GM21390 (cell line): ENCODE results near the gene SCUBE2.
"Not testable (repeated sequence)": the region's sequence is repeated elsewhere in the genome, so short reads cannot be mapped to it uniquely, and the experiment has no call there.

ENCODE experiments used
- ATAC-seq: cut with Tn5 transposase; IDR thresholded peaks from one replicate; pipeline ENCODE4 v1.9.1; 2021; ENCODE audit not compliant: unreplicated experiment

The SCUBE2 gene

DNA sequence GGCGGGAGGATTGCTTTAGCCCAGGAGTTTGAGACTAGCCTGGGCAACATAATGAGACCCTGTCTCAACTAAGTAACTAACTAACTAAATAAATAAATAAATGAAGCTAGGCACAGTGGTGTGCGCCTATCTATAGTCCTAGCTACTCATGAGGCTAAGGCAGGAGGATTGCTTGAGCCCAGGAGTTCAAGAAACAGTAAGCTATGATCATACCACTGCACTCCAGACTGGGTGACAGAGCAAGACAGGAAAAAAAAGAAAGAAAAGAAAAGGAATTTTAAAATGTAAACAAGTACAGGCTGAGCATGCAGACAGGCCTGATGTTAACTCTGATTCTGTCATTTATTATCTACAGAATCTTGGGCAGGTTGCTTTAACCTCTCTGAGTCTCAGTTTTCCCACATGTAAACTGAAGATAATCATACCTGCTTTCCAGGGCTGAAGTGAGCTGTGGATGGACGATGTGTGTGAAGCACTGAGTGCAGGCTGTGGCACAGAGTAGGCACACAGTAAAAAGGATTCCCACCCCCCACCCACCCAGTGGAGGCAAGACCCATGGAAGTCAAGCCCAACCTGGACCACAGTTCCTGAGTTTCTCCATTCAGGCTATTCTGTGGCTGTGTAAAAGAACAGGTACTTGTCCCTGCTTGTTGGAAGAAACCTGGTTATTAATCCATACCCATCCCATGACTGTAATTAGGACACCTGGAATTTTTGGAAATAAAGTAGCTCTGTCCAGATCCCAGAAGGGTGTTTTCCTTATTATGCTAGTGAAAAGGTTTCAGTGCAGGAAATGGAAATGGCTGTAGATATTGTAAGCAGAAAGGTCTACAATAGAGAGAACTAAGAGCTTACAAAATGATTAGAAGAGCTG lies 18.7 kb upstream of the SCUBE2 start:
- no peak for ATAC-seq

DNA sequence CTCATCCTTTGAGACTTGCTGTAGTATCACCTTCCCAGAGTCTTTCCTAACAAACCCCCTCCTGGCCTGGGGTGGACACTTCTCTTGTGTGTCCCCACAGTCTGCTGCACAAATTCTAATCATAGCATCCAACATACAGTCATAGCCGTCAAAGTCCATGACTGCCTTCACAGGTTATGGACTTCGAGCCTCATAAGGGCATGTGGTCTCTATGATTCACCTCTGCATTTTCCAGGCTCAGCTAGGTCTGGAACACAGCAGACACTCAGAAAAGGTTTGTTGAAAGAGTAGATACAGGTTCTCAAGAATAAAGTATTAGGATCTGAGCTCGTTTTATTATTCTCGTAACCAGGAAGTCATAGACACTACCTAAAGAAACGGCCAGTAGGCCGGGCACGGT lies 13.2 kb upstream of the SCUBE2 start:
- ATAC-seq: no peak

DNA sequence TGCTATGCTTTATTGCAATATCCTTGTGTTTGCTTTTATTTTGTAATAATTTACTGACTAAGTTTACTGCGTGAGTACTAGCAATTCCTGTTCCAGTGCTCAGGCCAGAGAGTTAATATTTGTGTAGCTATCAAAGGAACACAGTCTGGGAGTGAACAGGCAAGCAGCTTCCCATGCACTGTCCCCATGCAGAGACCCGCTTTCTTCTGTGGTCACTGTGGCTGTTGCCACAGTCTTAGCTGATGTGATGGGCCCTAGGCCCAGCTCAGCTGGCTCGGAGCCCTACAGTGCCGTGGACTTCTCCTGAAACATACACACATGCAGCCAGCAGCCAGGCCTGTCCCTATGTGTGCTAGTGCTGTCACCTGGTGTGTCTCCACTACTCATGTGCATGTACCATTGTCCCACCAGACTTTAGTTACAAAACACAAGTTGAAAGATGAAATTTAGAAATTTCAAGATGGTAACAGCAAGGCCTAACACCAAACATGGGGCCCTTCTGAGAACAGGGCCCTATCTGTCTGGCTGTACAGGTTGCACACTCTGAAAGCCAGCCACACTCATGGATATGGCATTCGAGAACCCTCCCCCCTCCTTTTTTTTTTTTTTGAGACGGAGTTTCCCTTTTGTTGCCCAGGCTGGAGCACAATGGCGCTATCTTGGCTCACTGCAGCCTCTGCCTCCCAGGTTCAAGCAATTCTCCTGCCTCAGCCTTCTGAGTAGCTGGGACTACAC lies 12.3 kb upstream of the SCUBE2 start:
- ATAC-seq: no peak

DNA sequence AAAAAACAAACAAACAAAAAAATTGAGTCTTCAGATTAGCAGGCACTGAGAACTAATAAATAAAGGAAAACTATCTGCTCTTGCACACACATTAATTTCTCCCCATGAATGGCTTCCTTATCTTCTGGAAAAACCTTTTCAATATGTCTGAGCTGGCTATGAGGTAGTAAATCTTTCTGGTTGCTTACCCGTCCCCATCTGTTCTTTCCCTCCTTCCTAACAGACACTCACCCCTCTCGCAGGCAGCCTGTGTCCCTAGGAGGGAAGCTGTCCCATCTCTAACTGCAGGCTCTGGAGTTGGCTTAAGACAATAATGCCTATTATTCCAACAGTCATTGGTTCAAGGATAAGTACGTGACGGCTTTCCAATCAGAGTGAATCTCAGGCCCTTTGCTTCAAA lies 8.2 kb upstream of the SCUBE2 start:
- no peak for ATAC-seq

DNA sequence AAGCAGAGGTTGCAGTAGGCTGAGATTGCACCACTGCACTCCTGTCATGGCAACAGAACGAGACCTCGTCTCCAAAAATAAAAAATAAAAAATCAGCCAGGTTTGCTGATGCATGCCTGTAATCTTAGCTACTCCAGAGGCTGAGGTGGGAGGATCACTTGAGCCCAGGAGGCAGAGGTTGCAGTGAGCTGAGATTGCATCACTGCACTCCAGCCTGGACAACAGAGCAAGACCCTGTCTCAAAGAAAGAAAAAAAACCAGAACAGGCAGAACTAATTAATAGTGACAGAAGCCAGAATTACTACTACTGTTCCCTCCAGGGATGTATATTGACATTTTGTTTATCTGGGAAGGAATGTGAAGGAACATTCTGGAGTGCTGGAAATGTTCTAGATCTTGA lies 7.1 kb upstream of the SCUBE2 start:
- ATAC-seq: not testable (repeated sequence)

DNA sequence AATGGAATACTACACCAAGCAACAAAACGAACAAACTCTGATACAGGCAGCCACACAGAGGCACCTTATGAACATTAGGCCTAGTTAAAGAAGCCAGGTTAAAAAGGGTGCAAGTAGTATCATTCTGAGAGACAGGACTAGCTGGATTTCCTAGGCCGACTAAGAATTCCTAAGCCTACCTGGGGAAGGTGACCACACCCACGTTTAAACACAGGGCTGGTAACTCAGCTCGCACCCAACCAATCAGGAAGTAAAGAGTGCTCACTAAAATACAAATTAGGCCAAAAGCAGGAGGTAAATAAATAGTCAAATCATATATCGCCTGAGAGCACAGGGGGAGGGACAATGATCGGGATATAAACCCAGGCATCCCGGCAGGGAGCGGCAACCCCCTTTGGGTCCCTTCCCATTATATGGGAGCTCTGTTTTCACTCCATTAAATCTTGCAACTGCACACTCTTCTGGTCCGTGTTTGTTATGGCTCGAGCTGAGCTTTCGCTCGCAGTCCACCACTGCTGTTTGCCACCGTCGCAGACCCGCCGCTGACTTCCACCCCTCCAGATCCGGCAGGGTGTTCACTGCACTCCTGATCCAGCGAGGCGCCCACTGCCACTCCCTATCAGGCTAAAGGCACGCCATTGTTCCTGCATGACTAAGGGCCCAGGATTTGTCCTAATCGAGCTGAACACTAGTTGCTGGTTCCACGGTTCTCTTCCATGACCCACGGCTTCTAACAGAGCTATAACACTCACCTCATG lies 6.0 kb upstream of the SCUBE2 start:
- ATAC-seq: not testable (repeated sequence)

DNA sequence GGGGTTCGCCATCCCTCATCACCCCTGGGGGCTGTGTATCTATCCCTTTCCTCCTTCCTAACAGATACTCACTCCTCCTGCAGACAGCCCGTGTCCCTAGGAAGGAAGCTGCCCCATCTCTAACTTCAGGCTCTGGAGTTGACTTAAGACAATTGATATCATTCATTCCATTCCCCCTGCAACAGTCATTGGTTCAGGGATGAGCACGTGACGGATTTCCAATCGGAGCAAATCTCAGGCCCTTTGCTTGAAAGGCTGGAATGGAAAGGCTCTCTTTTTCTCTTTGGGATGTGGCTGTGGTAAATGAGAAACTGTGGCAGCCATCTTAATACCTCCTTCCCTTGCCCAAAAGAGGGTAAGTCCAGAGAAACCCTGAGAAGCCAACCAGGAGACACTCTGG lies 5.0 kb upstream of the SCUBE2 start:
- ATAC-seq: no peak

DNA sequence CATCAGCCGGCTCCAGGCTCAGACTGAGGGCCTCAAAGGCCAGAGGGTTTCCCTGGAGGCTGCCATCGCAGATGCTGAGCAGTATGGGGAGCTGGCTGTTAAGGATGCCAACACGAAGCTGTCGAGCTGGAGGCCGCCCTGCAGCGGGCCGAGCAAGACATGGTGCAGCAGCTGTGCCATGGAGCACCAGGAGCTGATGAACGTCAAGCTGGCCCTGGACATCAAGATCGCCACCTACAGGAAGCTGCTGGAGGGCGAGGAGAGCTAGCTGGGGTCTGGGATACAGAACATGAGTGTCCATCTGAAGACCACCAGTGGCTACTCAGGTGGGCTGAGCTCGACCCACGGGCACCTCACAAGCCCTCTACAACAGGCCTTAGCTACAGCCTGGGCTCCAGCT lies 4.0 kb upstream of the SCUBE2 start:
- no peak for ATAC-seq

DNA sequence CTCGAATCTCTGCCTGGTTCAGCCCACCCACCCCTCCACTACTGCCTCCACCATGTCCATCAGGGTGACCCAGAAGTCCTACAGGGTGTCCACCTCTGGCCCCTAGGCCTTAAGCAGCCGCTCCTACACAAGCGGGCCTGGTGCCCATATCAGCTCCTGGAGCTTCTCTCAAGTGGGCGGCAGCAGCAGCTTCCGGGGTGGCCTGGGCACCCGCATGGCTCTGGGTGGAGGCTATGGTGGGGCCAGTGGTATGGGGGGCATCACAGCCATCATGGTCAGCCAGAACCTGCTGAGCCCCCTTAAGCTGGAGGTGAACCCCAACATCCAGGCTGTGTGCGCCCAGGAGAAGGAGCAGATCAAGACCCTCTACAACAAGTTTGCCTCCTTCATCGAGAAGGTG lies 3.0 kb upstream of the SCUBE2 start:
- ATAC-seq: no peak

DNA sequence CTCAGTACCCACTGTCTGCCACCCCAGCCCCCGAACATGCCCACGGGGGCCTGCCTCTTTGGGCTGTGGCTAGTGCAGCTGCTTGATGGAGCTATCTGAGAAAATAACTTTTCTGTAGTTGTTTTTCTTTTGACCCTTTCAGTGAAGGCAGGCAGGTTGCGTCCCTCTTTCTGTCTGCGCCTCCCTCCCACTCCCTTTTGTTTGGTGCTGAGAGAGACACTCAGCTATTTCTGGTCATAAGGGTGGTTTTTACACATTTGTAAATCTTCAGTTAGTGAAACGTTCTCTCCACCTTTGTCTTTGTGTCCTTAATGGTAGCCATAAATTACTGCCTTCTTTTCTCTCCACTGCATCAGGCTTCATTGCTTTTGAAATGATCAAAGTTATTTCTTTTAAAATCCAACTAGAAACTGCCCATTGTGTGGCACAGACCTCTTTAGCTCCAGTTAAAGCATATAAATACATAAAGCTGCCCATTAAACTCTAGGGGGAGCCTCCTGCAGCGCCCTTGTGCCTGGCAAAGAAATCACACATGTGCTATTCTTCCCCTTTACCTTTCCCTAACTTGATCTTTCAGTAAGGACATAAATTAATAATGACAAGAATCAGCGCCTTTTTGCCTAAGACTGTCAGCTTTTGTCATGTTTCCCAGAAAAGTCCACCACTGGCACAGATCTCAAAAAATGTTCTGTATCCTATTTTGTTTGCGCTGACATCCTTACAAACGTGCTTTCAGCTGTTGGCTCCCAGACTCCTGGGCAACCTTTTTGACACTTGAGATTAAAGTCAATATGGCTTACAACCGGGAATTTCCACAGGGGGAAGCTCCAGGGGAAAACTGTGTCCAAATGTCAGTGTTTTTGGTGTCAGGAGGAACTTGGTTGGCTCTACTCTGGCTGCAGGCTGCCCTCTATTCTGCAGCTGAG lies 1.7 kb upstream of the SCUBE2 start:
- no peak for ATAC-seq

DNA sequence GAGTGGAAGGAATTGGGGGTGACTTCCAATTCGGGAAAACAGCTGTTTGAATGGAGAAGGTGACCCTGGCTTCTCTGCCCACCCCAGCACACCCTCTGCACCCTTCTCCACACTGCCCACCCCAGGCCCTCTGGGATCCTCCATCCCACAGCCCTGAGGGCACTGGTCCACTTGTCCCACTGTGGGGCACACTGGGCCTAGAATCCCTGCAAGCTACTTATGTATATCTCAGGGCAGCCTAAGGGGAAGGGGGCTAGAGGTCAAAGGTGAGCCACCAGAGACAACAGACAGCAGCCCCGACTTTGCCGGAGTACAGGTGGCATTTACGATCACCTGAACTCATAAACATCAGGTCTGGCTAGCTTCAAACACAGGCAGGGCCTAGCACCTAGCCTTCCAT lies 673 bp upstream of the SCUBE2 start:
- ATAC-seq: no peak

DNA sequence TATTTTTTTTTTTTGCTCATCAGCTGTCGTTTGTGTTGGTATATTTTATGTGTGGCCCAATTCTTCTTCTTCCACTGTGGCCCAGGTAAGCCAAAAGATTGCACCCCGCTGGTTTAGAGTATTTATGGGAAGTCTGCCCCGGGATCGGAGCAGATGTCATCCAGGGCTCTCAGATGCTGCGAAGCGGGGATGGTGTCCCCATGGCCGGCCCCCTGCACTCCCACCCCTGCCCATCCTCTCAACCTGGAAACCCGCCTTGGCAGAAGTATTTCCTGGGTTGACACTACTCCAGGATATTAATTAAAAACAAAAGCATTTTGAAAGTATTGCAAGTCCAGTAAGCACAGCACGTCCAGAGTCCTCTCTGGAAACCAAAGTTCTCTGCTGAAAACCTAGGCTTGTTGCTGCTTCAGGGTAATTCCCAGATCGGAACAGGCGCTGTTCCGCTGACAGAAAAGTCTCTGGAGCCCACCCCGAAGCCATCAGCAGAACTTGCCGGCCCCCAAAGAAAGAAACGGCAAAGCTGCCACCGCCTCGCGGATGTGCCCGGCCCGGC lies 833 bp downstream of the SCUBE2 start:
- ATAC-seq: no peak

DNA sequence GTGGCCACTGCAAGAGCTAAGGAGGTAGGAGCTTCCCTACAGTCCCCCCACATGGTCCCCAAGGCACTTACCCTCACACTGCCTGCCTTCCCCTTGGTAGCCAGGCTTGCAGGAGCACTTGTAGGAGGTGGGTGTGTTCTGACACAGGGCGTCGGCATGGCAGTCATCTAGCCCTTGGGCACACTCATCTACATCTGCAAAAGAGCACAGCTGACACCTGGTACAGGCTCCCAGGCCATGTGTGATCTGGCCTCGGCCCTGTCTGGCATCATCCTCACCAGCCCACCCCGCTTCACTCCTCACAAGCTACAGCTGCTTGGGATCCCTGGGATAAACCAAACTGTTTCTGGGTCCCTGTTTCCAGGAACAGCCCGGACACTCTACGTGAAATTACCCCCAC lies 1.8 kb downstream of the SCUBE2 start:
- no peak for ATAC-seq

DNA sequence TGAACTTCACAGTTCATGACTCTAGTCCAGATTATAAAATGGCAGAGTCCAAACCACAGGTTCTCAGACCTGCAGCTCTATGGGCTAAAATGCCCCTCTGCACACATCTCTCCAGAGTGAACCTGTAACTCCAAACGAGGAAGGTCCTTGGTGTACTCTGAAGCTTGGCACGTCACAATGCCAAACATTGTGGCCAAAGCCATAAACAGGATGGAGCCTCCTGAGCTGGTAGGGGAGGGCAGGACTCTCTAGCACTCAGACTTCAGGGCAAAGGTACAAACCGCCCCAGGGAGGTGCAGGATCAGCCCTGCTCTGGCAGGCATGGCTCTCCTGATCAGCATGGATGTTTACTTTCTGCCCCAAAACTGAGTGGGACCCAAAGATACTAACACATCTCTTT lies 2.3 kb downstream of the SCUBE2 start:
- ATAC-seq: no peak

DNA sequence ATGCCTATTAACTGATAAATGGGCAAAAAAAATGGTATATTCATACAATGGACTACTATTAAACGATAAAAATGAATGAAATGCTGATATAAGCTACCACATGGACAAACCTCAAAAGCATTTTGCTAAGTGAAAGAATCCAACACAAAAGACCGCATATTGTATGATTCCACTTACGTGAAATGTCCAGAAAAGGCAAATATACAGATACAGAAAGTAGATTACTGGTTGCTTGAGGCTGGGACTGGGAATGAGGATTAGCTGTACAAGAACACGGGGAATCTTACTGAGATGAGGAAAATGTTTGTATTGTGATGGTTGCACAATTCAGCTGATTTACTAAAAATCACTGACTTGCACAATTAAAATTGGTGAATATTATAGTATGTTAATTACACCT lies 8.8 kb downstream of the SCUBE2 start:
- ATAC-seq: no peak

DNA sequence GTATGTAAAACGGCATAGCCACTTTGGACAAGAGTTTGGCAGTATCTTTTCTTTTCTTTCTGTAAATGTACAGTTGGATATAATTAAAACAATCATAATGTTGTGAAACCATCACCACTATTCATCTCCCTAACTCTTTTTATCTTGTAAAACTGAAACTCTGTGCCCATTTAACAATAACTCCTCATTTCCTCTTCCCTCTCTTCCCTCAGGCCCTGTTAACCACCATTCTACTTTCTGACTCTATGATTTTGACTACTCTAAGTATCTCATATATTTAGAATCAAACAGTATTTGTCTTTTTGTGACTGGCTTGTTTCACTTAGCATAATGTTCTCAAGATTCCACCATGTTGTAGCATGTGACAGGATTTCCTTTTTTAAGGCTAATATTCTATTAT lies 10.2 kb downstream of the SCUBE2 start:
- no peak for ATAC-seq

DNA sequence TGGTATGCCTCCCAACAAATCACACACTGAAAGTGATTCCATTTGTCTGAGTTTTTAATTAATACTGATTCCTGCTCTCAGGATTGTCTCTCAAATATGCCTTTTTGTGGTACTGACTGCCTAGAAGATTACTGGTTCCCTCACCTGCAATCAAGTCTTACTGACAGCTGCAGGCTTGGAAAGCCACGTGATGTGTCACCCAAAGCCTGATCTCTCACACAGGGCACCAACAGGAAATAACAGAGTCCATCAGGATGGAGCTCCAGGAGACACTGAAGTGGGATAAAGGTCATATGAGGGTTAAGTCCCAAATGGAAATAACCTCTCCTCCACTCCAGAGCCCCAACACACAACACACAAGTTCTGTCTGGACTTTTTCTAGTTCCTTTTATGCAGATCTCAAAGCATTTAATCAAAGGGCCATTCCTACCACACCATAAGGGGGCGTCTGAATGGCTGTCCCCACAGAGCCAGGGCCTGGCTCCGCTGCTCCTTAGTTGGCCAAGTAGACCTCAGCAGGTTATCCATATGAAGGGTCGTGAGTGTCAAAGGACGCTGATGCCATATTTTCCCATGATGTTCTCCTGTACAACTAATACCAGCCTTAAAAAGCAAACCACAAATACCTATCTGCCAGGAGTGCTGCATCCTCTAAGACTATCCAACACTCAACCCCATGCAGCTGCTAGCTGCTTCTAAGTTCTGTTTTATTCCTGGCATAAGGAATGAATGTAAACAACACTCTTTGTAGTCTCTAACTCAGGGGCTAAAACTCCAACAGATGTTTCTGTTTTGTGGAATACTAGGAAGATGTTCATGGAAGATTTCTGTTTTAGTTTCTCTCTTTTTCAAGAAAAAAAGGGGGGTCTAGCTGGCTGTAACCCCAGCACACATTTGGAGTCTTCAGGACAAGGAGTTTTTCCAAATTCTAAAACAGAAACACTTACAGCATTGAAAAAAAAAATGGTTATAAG lies 13.0 kb downstream of the SCUBE2 start:
- ATAC-seq: no peak

DNA sequence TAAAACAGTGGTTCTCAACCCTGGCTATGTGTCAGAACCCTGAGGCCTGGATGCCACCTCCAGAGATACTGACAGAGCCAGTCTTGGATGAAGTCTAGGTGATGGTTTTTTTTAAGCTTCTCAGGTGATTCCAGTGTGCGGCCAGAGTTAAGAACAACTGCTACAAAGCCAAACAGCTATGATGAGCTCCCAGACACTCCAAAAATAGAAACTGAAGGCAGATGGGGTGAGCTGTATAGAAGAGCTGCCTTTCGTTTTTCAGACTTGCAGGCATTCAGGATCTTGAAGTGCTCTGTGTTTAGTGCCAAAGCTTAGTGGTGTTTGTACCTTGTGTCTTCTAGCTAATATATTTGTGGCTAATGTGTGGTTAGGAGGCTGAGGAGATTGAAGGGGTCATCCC lies 14.2 kb downstream of the SCUBE2 start:
- ATAC-seq: no peak

DNA sequence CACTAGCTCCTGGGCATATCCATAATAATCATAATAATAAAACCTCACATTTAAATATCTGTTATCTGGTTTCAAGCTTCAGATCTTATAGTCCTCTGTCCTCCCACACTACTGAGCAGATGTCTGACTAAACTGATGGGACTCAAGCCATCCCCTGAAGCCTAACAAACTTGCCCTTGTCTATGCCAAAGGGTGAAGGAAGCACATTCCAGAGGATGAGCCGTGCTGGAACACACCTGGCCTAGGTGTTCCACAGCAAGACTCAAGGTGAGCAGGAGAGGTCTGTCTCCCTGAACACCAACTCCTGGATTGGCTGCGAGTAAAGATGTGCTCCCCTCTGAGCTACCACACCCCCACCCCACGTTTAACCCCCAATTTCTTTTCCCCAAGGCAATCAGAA lies 14.7 kb downstream of the SCUBE2 start:
- no peak for ATAC-seq
